HTERT RPE-1 (cell line): ENCODE results near the gene FAM20A.

Experiments used
- in situ Hi-C: fragments of 300-500 bp; cut with MboI; formaldehyde crosslinking; loops from 4 replicates; pipeline ENCODE4 v1.14.3; 2020; ENCODE audit warnings: low sequenced_read_pairs

Gene FAM20A

DNA sequence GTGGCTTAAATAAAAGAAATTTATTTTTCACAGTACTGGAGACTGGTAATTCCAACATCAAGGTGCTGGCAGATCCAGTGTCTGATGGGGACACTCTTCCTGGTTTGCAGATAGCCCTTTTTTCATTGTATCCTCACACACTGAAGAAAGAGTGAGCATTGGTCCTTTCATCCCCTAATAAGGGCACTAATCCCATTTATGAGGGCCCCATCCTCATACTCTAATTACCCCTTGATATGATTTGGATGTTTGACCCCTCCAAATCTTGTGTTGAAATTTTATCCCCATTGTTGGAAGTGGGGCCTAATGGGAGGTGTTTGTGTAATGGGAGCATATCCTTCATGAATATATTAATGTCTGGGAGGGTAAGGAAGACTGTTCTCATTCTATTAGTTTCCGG is 9.4 kb upstream of the FAM20A start:
- in situ Hi-C loops = no loop called here

DNA sequence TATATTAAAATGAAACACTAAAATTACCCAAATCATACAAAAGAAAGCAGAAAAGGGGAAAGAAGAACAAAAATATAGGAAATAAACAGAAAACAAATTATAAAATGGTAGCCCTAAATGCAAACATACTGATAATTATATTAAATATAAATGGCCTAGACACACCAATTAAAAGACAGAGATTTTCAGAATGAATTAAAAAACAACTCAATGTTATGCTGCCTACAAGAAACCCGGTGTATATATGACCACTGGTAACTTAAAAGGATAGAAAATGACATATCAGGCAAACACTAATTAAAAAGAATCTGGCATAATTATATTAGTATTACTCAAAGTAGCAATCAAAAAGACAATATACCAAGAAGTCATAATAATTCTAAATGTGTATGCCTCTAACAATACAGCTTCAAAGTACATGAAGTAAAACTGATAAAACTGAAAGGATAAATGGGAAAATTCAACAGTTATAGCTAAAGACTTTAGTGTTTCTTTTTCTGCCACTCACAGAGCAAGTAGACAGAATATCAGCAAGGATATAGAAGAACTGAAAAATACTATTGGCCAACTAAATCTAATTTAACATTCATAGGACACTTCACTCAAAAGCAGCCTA is 7.5 kb upstream of the FAM20A start:
- in situ Hi-C loops = no loop called here

DNA sequence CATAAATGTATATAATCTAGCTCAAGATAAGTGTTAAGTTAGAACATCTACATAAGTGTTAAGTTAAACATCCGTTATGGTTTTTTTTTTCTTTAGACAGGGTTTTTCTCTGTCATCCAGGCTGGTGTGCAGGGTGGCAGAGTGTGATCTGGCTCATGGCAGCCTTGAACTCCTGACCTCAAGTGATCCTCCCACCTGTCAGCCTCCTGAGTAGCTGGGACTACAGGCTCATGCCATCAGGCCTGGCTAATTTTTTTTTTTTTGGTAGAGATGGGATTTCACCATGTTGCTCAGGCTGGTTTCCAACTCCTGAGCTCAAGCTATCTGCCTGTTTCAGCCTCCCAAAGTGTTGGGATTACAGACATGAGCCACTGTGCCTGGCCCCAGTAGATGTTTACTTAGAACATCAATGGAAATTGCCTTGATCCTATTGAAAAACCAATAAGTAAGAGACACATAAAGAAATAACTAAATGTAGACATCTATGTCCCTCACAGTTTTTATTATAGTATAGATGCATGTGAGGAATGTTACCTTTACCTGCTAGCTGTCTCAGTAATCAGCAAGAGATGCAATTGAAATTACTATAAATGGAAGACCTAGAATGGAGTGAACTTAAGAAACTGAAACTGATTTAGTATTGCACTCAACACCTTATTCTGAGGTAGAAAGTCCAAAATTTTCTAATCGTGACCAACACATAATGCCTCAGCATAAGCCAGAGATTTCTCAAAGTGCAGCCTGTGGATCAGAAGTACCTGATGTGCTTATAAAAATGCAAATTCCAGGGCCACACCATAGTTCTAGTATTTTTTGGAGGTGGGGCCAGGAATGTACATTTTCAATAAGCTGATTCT is 5.5 kb upstream of the FAM20A start:
- in situ Hi-C loops = no loop called here

DNA sequence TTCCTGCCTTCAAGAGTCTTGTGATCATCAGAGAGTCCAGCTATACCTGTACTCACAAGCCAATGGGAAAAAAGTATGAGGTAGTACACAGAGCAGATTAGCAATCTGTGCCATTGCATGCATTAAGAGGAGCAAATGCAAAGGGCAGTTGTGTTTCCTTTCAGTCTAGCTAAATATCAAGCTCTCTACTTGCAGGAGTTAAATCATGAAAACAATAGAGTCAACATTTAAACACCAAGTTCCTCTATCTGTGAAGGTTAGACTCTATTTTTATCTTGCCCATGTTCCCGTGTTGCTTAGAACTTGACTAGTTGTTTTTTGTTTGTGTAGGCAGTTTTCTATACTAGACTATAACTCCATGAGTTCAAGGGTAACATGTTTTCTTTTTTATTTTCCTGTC is 4.7 kb upstream of the FAM20A start:
- in situ Hi-C loops = no loop called here

DNA sequence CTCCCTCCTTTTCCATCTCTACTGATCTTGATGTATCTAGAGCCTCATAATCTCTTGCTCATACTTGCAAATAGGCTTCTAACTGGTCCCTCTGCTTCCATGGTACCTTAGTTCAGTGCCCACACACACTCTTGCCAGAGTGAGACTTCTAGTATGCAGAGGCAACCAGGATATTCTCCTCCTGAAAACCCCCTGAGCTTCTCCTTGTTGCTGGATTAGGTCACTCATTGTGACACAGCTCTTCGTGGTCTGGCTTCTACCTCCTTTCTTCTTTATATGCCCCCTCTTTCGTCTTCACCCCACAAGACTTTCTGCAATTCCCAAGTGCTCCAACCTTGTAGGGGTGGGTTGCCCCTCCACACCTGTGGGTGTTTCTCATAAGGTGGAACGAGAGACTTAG is 2.5 kb upstream of the FAM20A start:
- in situ Hi-C loops = no loop called here

DNA sequence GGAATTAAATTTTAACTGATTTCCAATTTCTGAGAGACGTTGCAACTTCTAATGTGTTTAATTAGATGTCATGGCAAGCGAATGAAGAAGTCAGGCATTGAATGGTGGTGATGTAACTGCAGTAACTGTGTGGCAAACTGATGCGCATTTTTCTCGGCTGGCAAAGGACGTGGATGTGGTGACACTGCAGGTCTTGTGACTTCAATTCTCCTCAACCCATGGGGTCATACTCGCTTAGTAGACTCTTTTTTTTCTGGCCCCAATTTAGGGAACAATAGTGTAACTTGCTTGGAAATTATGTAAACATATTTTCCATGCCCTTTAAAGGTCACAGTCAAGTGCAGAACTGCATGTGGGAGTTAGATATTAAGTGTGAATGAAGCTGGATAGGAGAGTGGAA is 1.9 kb upstream of the FAM20A start:
- in situ Hi-C loops = no loop called here

DNA sequence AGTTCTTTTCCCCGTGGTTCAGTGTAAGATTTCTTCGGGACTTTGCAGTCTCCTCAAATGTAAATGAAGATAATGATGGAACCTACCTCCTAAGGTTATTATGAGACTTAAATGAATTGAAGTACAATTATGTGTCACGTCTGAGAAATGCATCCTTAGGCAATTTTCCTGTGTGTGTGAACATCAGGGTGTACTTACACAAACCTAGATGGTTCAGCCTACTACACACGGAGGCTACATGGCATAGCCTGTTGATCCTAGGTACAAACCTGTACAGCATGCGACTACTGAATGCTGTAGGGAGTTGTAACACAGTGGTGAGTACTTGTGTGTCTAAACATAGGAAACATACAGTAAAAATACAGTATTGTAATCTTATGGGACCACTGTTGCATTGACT is 1.1 kb upstream of the FAM20A start:
- in situ Hi-C loops = no loop called here

DNA sequence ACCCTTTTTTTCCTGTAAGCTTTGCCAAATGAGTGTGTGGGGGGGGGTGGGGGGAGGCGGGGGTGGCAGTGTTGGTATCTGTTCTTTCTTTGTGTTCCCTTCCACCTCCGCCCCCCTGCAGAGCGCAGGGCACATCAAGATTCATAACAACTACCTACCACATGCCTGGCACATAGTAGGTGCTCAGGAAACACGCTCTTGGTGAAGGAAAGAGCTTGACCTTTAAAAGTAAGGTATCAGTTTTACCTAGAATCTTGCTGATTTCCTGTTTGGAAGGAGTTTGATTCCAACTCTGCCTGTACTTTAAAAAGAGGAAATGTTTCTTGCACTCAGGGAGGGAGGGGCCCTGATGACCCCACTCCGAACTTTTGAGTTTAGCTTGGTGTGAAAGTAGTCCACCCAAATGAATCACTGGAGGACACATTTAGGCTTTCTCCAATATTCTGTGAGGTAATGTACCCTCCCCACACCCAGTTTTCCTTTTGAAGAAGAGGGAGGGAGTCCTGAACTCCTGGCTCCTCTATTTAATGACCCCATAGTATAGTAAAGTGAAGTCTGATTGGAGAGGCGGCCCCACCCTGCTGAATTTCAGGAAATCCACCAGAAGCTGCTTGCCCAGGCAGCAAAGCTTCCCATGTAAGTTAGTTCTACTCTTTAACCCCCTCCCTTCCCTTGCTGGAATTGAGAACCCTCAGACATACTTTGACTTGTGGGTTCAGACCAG is 560 bp upstream of the FAM20A start:
- in situ Hi-C loops = no loop called here

DNA sequence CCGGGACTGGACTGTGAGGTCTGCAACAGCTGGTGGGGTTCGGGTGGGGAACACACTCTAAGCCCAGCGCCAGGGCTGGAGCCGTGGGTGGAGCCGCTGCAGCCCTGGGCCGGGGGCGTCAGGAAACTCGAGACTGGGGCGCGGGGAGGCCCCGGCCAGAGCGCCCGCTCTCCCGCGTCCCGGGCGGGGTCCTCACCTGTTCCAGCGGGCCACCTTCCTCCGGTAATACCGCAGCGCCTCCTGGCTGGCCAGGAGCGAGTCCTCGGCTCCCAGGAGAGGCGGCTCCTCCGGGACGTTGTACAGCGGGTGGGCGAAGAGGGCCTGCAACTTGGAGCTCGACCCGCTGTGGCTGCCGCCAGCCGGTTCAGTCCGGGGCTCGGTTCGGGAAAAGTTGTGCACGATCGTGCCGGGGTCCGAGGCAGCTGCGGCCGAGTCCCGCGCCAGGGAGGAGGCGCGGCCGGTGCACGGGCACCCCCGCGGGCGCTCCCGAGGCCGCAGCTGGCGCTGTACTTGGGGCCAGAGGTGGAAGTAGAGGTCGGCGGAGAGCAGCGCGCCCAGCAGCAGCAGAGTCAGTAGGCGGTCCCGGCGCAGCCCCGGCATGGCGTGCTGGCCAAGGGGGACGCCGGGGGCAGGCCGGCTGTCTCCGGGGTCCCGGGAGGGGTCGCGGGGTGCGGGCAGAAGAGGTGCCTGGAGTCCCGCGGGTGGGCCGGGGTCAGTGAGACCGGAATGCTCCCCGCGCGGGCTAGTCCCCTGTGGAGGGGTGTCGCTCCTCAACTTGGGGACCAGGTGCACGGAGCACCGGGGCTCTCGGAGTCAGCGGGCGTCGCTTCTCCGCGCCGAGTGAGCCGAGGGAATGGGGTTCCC is 868 bp downstream of the FAM20A start:
- in situ Hi-C loops = no loop called here

DNA sequence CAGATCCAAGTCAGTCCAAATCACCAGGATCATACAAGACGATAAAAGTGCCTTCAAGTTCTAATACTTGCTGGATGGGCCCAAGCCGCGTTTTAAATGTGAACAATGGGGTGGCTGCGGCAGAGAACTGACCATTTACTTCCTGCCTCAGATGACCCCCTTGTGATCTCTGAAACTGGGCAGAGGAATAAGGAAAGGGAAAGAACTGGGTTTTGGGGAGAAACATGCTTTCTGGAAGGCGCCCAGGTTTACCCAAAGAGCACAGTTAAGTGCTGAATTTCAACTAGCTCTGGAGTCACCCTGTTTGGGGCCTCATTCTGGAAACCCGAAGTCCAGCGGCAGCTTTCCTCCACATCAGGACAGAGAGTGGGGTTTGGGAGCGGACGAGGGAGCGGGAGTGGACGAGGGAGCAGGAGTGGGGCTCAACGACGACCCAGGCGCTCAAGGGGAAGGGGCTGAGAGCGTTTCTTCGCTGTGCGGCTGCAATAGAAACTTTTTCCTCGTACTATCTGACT is 1.6 kb downstream of the FAM20A start:
- in situ Hi-C loops = no loop called here

DNA sequence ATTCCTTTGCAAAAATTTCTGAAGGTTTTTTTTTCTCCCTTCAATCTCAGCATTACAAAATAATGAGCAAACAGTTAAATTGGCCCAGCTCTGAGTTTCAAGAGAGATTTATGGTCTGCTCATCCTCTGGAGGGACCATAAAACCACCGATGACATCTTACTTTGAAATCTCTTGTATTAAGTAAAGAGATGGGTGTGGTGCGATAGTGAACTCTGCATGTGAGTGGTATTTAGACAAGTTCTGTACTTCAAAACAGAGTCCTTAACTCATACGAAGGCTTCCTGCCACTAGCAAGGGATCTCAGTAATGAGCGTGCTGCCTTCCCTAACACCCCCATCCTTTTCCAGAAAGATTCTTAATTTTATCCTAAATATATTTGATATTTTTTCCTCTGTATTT is 2.1 kb downstream of the FAM20A start:
- in situ Hi-C loops = no loop called here

DNA sequence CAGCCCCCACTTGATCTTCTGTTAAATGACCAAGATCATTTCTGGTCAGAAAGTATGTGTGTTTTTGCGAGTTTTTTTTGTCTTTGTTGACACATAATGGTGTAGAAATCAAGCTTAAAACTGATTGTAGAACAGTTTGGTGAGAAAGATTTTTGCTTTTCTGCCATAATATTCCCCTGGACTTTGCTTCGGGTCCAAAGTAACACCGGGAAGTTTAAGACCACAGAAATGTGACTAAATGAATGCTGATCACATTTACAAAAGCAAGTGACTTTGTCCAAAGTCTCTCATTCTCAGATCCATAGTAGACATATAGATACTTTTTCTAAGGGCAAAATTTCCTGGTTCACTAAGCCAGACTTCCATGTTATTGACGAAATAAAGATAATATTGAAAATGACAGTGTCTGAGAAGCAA is 2.6 kb downstream of the FAM20A start:
- in situ Hi-C loops = no loop called here

DNA sequence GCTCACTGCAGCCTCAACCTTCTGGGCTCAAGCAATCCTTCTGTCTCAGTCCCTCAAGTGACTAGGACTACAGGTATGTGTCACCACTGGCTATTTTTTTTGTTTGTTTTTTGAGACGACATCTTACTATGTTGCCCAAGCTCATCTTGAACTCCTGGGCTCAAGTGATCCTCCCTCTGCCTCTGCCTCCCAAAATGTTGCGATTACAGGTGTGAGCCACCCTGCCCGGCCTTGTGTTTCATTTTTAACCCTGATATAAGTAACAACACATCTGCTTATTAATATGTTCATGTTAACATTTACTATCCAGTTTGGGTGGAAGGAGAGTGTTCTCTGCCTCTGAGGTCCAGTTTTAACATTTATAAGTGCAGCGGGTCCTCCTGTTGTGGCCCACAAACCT is 3.1 kb downstream of the FAM20A start:
- in situ Hi-C loops = no loop called here

DNA sequence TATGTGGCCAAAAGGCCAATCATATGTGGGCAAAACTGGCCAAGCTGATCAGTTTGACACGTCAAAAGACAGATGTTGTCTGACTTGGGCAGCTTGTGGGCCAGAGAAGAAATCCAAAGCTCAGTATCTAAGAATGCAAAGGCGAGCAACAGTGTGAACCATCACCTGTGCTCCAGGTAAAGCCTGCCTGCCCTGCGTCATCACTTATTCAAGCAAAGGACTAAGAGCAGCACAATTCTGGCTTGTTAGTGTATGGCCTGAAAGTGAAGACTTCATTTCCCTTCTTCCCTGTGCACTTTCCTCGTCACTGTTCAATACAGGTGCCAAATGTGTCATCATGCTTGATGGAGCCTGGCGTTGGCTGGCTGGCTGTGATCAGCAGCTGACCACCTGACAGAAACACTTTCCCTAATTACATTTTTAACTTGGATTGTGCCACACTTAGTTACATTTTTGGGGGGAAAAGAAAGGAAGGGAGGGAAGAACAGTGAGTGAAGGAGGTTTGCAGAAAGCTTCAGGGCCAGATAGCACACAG is 4.7 kb downstream of the FAM20A start:
- in situ Hi-C loops = no loop called here

DNA sequence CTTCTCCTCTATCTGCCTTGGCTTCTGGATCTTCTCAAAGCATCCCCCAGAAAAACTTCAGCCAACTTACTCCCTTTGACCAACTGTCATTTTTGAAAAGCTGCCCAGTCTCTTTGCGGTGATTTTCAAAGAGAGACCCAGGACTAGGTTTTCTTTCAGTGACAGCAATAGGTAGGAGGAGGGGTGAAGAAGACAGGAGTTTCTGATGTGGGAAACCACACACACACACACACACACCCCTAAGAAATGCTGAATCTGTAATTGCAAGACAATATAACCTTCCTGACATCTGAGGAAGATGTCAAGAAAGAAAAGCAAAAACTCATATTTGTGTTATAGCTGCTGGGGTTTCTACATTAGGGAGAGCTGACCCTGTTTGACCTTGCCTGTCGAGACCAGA is 5.2 kb downstream of the FAM20A start:
- in situ Hi-C loops = no loop called here

DNA sequence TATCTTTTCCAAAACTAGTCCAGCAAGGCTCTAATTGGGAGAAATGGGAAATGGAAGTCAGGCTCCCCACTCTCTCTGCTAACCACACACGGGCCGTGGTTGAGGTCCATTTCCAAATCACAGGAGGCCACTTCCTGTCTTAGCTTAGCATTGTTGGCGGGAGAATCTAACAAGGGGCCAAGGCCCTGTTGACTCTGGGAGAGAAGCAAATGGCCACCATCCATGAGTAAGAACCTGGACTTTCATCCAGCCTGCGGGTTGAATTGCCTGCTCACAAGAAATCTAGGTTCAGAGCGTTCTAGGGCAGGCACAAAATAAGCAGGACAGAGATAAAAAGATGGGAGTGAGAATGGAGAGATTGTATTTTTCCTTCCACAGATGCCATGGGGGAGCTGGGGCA is 5.7 kb downstream of the FAM20A start:
- in situ Hi-C loops = no loop called here

DNA sequence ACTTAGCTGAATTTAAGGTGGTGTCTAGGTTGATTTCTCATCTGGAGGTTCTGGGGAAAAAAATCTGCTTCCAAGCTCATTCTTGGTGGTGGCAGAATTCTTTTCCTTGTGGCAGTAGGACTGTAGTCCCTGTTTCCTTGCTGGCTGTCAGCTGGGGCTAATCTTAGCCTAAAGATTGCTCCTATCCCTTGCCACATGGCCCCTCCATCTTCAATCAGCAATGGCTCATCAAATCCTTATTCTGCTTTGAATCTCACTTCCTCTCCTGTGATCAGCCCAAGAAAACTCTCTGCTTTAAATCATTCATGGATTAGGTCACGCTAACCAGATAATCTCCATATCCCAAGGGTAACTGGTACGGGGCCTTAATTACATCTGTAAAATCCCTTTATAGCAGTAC is 6.6 kb downstream of the FAM20A start:
- in situ Hi-C loops = no loop called here

DNA sequence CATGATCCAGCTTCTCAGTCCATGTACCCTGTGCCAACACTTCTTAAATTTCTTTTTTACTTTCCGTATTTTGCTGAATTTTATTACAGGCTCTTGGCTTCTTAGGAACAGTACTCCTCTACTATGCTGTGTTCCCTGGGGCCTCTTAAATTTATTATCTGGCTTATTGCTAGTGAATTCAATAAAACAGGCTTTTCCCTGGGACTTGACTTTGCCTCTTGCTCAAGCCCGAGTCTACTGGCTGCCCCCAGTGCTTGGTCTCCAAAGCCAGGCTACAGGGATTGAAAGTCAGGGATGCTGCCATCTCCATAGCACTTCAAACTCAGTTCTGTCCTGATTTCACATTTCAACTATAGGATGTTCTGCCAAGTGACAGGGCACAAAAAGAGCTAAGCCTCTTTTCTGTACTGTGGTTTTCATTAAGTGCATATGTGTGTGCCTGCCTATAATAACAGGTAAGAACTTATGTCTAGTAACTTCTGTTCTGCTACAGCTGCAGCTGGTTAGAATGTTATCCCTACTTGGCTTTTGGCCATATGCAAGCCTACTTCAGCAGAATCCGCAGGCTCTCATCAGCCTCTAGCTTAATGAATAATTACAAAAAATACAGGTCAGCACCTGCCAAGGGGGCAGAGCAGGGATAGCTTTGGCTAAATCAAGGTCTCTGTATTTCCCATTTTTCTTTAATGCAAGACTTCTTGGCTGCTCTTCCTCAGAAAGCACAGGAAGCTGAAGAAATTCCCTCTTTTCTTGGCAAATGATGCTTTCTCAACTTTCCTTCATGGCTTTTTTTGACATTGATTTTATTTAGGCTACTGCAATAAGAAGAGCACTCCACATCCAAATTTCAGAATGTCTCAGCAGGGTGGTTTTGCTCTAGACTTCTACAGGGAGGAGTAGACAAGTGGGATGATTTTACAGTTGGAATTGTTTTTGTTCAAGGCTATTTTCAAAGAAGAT is 8.2 kb downstream of the FAM20A start:
- in situ Hi-C loops = no loop called here

DNA sequence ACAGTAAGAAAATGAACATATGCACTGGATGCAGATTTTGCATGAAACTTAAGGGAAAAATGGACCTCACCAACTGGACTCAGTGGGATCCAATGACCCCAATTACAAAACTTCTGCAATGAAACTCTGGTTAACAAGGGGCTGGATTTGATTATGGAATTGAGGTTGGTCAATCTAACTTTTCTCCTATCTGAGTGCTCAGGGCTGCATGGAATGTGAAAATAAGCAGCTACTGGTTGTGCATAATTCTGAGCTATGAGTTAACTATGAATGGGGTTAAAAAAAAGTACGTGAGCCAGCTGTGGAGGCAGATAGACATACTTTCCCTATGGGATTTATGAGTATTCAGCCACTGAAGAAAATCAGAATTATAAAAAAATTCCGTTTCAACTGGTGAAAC is 9.2 kb downstream of the FAM20A start:
- in situ Hi-C loops = no loop called here
